ENCODE results near the gene FAM120C. TPM values are rescaled to one million over a fixed set of nuclear protein-coding genes. Genes with fewer than 3 reads are reported as not detected.

The FAM120C gene
- total RNA-seq, 1 experiment from 2014 or later: 8.2 TPM

DNA sequence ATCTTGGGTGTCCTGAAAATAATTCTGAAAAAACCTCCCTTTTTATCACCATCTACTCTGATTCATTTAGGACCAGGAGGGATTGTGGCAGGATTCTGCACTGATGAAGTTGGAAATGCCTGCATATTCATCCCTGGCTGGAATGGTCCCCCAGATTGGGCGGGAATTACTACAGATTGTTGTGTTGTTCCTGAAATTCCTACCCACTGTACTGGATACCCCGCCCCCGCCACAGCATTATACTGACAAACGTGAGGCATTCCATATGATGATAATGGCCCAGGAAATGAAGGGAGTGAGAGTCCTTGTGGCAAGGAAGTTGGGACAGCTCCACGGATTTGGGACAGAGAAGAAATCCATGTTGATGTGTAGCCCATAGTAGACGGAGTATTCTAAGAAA is 15.2 kb upstream of the FAM120C start:
- H4K20me1 ChIP-seq (ENCODE audit: low read length): no peaks in the 10 kb centered on the region
- H3K9me3 ChIP-seq (ENCODE audit: low read length): no peaks in the 10 kb centered on the region
- H3K27me3 ChIP-seq (ENCODE audit: low read length): no peaks in the 10 kb centered on the region
- H3K36me3 ChIP-seq (ENCODE audit: low read depth, low read length): no peaks in the 10 kb centered on the region
- H3K4me2 ChIP-seq (ENCODE audit: low read length): no peak overlapping the region
- no peaks in the 10 kb centered on the region for H3K4me1 ChIP-seq (ENCODE audit: insufficient read depth, low read length)
- H3K4me3 ChIP-seq (ENCODE audit: low read length): no peak overlapping the region
- ChIA-PET POLR2A (ENCODE audit: unreplicated experiment) (no interaction called here), CTCF (no interaction called here)
- no peak overlapping the region for H3K27ac ChIP-seq (ENCODE audit: low read length)
- BruUV-seq (replicated peaks): no TSS peak
- DNase-seq: no peak
- intact Hi-C loops (cut with micrococcal nuclease): no loop called here
- H3K79me2 ChIP-seq (ENCODE audit: low read length): no peaks in the 10 kb centered on the region
- H3K9ac ChIP-seq (ENCODE audit: low read length): no peak overlapping the region
- H2AFZ ChIP-seq (ENCODE audit: low read length): no peak overlapping the region
- TF ChIP-seq EZH2phosphoT487 (IDR thresholded peaks at IDR 0.05; ENCODE audit: borderline replicate concordance, low read length) (no peak), EZH2 (IDR thresholded peaks at IDR 0.05; ENCODE audit: low read length, unreplicated experiment) (no peak)
- TF ChIP-seq, protein P1, sequence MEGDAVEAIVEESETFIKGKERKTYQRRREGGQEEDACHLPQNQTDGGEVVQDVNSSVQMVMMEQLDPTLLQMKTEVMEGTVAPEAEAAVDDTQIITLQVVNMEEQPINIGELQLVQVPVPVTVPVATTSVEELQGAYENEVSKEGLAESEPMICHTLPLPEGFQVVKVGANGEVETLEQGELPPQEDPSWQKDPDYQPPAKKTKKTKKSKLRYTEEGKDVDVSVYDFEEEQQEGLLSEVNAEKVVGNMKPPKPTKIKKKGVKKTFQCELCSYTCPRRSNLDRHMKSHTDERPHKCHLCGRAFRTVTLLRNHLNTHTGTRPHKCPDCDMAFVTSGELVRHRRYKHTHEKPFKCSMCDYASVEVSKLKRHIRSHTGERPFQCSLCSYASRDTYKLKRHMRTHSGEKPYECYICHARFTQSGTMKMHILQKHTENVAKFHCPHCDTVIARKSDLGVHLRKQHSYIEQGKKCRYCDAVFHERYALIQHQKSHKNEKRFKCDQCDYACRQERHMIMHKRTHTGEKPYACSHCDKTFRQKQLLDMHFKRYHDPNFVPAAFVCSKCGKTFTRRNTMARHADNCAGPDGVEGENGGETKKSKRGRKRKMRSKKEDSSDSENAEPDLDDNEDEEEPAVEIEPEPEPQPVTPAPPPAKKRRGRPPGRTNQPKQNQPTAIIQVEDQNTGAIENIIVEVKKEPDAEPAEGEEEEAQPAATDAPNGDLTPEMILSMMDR (conservative IDR thresholded peaks at IDR 0.05; ENCODE audit: low read depth, low read length): no peak
- no peak for ATAC-seq
- no peaks in the 10 kb centered on the region for H3K9me2 ChIP-seq (replicated peaks; ENCODE audit: low read length)
- no peaks in the 10 kb centered on the region for H3F3A ChIP-seq (ENCODE audit: low read length, unreplicated experiment)

DNA sequence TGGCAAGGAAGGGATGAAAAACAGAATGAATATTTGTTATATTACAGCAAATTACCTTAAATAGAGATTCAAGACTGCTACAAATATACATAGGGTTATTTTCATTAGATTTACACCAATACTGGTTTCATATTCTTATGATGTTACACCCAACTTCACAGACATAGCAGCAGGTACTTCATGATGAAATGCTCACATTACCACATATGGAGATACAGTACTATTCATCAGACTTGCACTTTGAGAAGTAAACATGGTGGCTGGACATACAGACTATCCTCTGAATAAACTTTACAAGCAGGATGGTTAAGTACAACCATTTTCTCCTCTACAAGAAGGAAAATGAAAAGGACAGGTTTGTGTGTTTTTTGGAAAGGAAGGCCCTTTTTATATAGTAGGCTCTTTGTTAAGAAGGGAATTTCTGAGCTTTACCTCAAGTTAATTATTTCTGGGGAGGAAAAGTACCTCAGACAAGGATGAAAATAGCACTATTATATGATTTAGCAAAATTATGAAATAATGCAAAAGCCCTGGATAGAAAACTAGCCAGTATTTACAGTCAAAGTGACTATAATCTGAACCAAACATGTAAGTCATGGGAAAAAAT is 12.0 kb upstream of the FAM120C start:
- intact Hi-C loops (cut with micrococcal nuclease): no loop called here
- H3K9me2 ChIP-seq (replicated peaks; ENCODE audit: low read length): no peaks in the 10 kb centered on the region
- CTCF ChIA-PET: no interaction called here
- H3K27me3 ChIP-seq (ENCODE audit: low read length): no peaks in the 10 kb centered on the region
- H2AFZ ChIP-seq (ENCODE audit: low read length): no peak overlapping the region
- H3K4me3 ChIP-seq (ENCODE audit: low read length): no peak overlapping the region
- DNase-seq: no peak
- TF ChIP-seq, protein P1 (conservative IDR thresholded peaks at IDR 0.05; ENCODE audit: low read depth, low read length): no peak
- no peak for TF ChIP-seq EZH2phosphoT487 (IDR thresholded peaks at IDR 0.05; ENCODE audit: borderline replicate concordance, low read length)
- H3K9me3 ChIP-seq (ENCODE audit: low read length): no peaks in the 10 kb centered on the region
- no peak for ATAC-seq
- no TSS peak for BruUV-seq (replicated peaks)
- H4K20me1 ChIP-seq (ENCODE audit: low read length): no peaks in the 10 kb centered on the region
- POLR2A ChIA-PET (ENCODE audit: unreplicated experiment): no interaction called here
- no peak overlapping the region for H3K4me2 ChIP-seq (ENCODE audit: low read length)
- H3F3A ChIP-seq (ENCODE audit: low read length, unreplicated experiment): no peaks in the 10 kb centered on the region
- H3K79me2 ChIP-seq (ENCODE audit: low read length): no peaks in the 10 kb centered on the region
- no peaks in the 10 kb centered on the region for H3K36me3 ChIP-seq (ENCODE audit: low read depth, low read length)
- no peak overlapping the region for H3K9ac ChIP-seq (ENCODE audit: low read length)
- no peak overlapping the region for H3K27ac ChIP-seq (ENCODE audit: low read length)
- no peaks in the 10 kb centered on the region for H3K4me1 ChIP-seq (ENCODE audit: insufficient read depth, low read length)

DNA sequence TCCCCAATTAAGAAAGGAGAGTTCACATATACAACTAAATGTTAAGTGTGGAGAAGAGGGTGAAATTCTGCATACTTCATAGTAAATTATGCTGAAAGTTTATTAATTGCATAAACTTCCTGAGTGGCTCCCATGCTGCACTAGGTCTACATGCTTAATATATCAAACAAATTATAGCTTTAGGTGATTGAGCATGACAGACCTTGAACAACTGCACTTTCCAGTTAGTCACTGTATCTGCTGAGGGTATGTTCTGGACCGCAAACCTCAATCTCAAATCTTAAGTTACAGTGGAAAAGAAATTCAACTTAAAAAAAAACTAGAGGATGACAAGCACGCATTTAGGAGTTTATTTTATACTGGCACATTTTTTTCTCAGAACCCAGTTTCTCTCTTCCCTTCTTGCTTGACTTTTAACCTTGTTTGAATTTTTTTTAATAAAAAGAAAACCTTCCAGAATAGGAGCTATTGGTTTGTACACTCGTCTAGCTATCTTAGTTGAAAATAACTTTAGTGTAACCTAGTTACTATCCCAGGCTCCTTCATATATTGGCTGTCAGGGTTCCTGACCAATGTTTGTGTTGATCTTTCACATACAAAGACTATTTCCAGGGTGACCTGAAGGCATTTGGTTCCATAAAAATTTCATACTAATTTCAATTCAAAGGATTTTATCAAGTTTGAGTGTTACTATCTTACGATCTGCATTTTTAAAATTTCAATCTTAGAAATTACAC is 10.2 kb upstream of the FAM120C start:
- no peak for DNase-seq
- H3K9me2 ChIP-seq (replicated peaks; ENCODE audit: low read length): no peaks in the 10 kb centered on the region
- no peaks in the 10 kb centered on the region for H3F3A ChIP-seq (ENCODE audit: low read length, unreplicated experiment)
- no peak overlapping the region for H3K9ac ChIP-seq (ENCODE audit: low read length)
- no TSS peak for BruUV-seq (replicated peaks)
- no peaks in the 10 kb centered on the region for H3K79me2 ChIP-seq (ENCODE audit: low read length)
- H3K4me1 ChIP-seq (ENCODE audit: insufficient read depth, low read length): no peaks in the 10 kb centered on the region
- no peaks in the 10 kb centered on the region for H3K27me3 ChIP-seq (ENCODE audit: low read length)
- no peak for ATAC-seq
- intact Hi-C loops (cut with micrococcal nuclease): no loop called here
- no peak overlapping the region for H3K4me3 ChIP-seq (ENCODE audit: low read length)
- no peaks in the 10 kb centered on the region for H3K9me3 ChIP-seq (ENCODE audit: low read length)
- ChIA-PET CTCF (no interaction called here), POLR2A (ENCODE audit: unreplicated experiment) (no interaction called here)
- no peak overlapping the region for H3K27ac ChIP-seq (ENCODE audit: low read length)
- H3K36me3 ChIP-seq (ENCODE audit: low read depth, low read length): no peaks in the 10 kb centered on the region
- no peak overlapping the region for H3K4me2 ChIP-seq (ENCODE audit: low read length)
- no peak overlapping the region for H2AFZ ChIP-seq (ENCODE audit: low read length)
- TF ChIP-seq, protein P1 (conservative IDR thresholded peaks at IDR 0.05; ENCODE audit: low read depth, low read length): no peak
- TF ChIP-seq EZH2phosphoT487 (IDR thresholded peaks at IDR 0.05; ENCODE audit: borderline replicate concordance, low read length): no peak
- TF ChIP-seq EZH2 (IDR thresholded peaks at IDR 0.05; ENCODE audit: low read length, unreplicated experiment): no peak
- H4K20me1 ChIP-seq (ENCODE audit: low read length): no peaks in the 10 kb centered on the region

Data from PC-3 (cell line).